SK-N-SH (cell line): Measurements from ENCODE around the gene DPP10.

ENCODE experiments used
- CTCF ChIP-seq: fragments of 200-600 bp; sonication (generic); IDR thresholded peaks from 2 replicates; pipeline ENCODE4 v1.6.1; 2017; ENCODE audit warnings: antibody characterized with exemption, mild to moderate bottlenecking, moderate library complexity
- EP300 ChIP-seq, 2 experiments: IDR thresholded peaks; 2 replicates each; pipeline versions ENCODE4 v1.4.0 to v1.6.1; 2012; ENCODE audit warnings: borderline replicate concordance in 1 of 2, low read depth in 1 of 2, low read length in 1 of 2
- EZH2phosphoT487 ChIP-seq: fragments of 200-600 bp; sonication (generic); IDR thresholded peaks from 2 replicates; pipeline ENCODE4 v1.6.1; 2017; ENCODE audit warnings: low read depth, mixed run types, mild to moderate bottlenecking, antibody characterized with exemption, moderate library complexity, borderline replicate concordance
- GABPA ChIP-seq: IDR thresholded peaks from 2 replicates; pipeline ENCODE4 v1.4.0; 2012; ENCODE audit warnings: low read depth, mild to moderate bottlenecking
- IRF3 ChIP-seq: fragments of 150-350 bp; IDR thresholded peaks from 2 replicates; pipeline ENCODE4 v1.6.1; 2016; ENCODE audit warnings: mild to moderate bottlenecking, low read depth, low read length
- JUND ChIP-seq: IDR thresholded peaks from 2 replicates; pipeline ENCODE4 v1.4.0; 2012
- NRF1 ChIP-seq: IDR thresholded peaks from 2 replicates; pipeline ENCODE4 v1.6.1; 2012; ENCODE audit warnings: low read depth, mild to moderate bottlenecking, low read length
- POLR2AphosphoS5 ChIP-seq: IDR thresholded peaks from 2 replicates; pipeline ENCODE4 v1.6.1; 2012; ENCODE audit warnings: low read depth, low read length
- RAD21 ChIP-seq: IDR thresholded peaks from 2 replicates; pipeline ENCODE4 v1.6.1; 2012; ENCODE audit warnings: mild to moderate bottlenecking, low read length
- RFX5 ChIP-seq: IDR thresholded peaks from 2 replicates; pipeline ENCODE4 v1.6.1; 2012; ENCODE audit warnings: mild to moderate bottlenecking, improper control_type of control experiment, low read length
- SMC3 ChIP-seq: IDR thresholded peaks from 2 replicates; pipeline ENCODE4 v1.6.1; 2012; ENCODE audit warnings: low read depth, low read length, improper control_type of control experiment
- USF2 ChIP-seq: fragments of 150-350 bp; IDR thresholded peaks from 2 replicates; pipeline ENCODE4 v1.6.1; 2017; ENCODE audit warnings: antibody characterized with exemption, low read length, low read depth, borderline replicate concordance

GRCh38 chr2:115413791-115414190, 971.4 kb downstream of the DPP10 start:
- TF ChIP-seq CTCF (no peak), GABPA (no peak), RAD21 (no peak), NRF1 (no peak), SMC3 (no peak), JUND (no peak), POLR2AphosphoS5 (no peak), USF2 (no peak), EZH2phosphoT487 (no peak), RFX5 (no peak), EP300 (IDR thresholded peaks at IDR 0.05; ENCODE audit: borderline replicate concordance in 1 of 2, low read depth in 1 of 2, low read length in 1 of 2) (no peak), IRF3 (no peak)
